AG09319 (cell line): Measurements from ENCODE around the gene HSPB8.

Experiments
- DNase-seq: peaks from one replicate; pipeline ENCODE4 v3.0.0-alpha.2; 2010; ENCODE audit warnings: low read depth; ENCODE audit errors: extremely low read depth
- TF ChIP-seq, protein P1 (sequence below): IDR thresholded peaks from 2 replicates; pipeline ENCODE4 v1.5.1; 2011; ENCODE audit warnings: low read depth, mild to moderate bottlenecking, inconsistent platforms, low read length, moderate library complexity

Gene HSPB8

DNA sequence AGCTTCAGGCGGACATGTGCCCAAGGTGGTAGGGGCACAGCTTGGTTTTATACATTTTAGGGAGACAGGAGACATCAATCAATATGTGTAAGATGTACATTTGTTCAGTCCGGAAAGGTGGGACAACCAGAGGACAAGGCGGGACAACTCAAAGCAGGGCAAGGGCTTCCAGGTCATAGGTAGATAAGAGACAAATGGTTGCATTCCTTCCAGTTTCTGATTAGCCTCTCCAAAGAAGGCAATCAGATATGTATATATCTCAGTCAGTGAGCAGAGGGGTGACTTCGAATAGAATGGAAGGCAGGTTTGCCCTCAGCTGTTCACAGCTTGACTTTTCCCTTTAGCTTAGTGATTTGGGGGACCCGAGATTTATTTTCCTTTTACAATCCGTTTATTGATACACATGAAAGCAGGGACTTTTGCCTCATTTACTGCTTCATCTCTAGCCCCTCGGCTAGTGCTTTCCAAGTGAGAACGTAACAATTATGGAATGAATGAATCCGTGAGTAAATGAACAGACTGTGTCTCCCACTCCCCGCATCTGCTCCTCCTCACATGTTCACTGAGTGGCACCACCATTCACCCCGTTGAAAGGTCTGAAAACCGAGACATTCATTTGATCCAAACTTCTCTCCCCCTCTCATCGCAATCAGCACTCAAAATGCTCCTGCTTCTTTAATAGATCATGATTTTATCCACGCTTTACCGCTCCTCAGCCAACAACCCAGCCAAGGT is 6.9 kb upstream of the HSPB8 start:
- TF ChIP-seq, protein P1, sequence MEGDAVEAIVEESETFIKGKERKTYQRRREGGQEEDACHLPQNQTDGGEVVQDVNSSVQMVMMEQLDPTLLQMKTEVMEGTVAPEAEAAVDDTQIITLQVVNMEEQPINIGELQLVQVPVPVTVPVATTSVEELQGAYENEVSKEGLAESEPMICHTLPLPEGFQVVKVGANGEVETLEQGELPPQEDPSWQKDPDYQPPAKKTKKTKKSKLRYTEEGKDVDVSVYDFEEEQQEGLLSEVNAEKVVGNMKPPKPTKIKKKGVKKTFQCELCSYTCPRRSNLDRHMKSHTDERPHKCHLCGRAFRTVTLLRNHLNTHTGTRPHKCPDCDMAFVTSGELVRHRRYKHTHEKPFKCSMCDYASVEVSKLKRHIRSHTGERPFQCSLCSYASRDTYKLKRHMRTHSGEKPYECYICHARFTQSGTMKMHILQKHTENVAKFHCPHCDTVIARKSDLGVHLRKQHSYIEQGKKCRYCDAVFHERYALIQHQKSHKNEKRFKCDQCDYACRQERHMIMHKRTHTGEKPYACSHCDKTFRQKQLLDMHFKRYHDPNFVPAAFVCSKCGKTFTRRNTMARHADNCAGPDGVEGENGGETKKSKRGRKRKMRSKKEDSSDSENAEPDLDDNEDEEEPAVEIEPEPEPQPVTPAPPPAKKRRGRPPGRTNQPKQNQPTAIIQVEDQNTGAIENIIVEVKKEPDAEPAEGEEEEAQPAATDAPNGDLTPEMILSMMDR = no peak
- DNase-seq = no peak

- TF ChIP-seq, protein P1 = no peak
- DNase-seq = no peak
These were observed 3.6 kb upstream of the HSPB8 start for GRCh38 chr12:119175081-119175480.

DNA sequence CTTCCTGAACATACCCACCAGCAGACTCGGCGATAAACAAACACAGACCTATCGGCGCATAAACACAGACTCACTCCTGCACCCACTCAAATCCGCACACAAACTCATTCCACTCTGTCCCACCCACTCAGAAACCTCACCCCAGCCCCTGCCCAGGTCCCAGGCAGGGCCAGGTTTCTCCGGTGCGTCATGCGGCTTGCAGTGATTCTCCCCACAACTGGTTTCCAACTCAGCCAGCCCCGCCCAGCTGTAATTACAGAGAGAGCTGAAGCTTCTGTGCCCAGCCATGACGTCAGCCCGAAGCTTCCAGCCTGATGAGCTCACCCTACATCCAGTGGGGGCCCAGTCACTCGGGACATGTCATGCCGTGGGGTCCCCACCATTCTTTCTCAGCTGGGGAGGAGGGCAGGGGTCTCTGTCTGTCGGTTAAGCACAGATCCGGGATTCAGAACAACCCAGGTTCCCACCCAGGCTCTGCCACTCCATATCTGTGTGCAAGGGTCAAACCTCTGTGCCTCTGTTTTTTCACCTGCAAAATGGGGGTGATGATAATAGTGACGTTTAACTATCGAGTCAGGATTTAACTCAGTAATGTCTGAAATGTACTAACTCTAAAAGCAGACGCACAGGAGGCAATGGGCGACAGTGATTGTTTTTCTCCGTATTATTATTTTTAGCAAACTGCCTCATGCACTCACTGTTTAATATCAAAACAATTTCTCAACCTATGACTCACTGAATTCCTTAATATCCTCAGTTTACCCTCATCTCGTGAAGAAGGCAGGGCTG is 2.3 kb upstream of the HSPB8 start:
- DNase-seq = peak; percentile 72
- TF ChIP-seq, protein P1 = no peak

DNA sequence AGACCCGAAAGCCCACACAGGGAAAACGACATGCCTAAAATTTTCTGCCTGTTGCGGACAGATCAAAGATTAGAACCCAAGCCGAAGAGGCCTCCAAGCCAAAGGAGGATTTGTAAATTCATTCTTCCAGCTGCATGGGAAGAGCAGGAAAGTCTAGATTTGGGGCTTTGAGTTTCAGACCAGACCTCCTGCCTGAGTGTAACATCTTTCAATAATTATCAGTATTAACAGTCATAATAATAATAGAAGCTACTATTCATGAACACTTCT is 1.7 kb upstream of the HSPB8 start:
- TF ChIP-seq, protein P1 = no peak
- DNase-seq = no peak

GRCh38 chr12:119177724-119178380 is 879 bp upstream of the HSPB8 start:
- TF ChIP-seq, protein P1 = no peak
- no peak for DNase-seq

DNA sequence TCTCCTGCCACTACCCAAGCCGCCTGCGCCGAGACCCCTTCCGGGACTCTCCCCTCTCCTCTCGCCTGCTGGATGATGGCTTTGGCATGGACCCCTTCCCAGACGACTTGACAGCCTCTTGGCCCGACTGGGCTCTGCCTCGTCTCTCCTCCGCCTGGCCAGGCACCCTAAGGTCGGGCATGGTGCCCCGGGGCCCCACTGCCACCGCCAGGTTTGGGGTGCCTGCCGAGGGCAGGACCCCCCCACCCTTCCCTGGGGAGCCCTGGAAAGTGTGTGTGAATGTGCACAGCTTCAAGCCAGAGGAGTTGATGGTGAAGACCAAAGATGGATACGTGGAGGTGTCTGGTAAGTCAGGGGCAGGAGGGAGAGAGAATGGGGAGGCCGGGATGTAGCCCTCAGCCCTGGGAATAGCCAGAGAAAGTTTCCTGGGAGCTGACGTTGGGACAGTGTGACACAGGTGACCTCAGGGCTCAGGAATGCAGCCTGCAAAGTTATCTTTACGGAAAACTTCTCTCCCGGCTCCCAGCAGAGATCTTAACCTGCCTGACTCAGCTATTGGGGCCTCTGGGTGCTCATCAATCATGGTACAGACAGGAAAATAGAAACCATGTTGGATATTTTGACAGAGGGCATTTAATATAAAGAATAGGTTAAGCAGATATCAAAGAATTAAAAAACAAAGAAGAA is 747 bp downstream of the HSPB8 start:
- TF ChIP-seq, protein P1 = no peak
- no peak for DNase-seq
